H1 (cell line): ENCODE results near the gene ANAPC16. TPM values are rescaled to one million over a fixed set of nuclear protein-coding genes. Genes with fewer than 3 reads are reported as not detected.
A peak's percentile ranks its signal among the peaks of the same experiment; 100 is the strongest.

Experiments
- CTCF ChIA-PET: fragments of 300-600 bp; sonication (Branson Sonifier 250); formaldehyde crosslinking; loops from one replicate; lab custom pipeline; 2021; ENCODE audit not compliant: partially characterized antibody; lab: Charles Lee
- POLR2A ChIA-PET: fragments of 300-600 bp; sonication (Branson Sonifier 250); formaldehyde crosslinking; loops from one replicate; lab custom pipeline; 2021; ENCODE audit warnings: inconsistent platforms; ENCODE audit not compliant: partially characterized antibody; lab: Charles Lee
- DNase-seq, 2 experiments: peaks; one replicate each; pipeline versions ENCODE4 v3.0.0 to v3.0.0-alpha.2; 2010 to 2022; ENCODE audit warnings: low spot score in 2 of 2, low read depth in 1 of 2, mixed read lengths in 1 of 2
- FAIRE-seq: peaks from 2 replicates; lab custom pipeline; 2011; peaks lifted over from hg19 to GRCh38; lab: Jason Lieb, UNC
- H2AFZ ChIP-seq: 2 replicates; pipeline ENCODE4 v1.8.1; 2012; ENCODE audit warnings: low read length, inconsistent platforms
- H2AK5ac ChIP-seq: 2 replicates; pipeline ENCODE4 v1.6.1; 2013; ENCODE audit warnings: low read depth, low read length
- H2BK120ac ChIP-seq: replicated peaks from 2 replicates; pipeline ENCODE3; 2013; ENCODE audit warnings: low read depth, low read length, inconsistent platforms
- H2BK12ac ChIP-seq: 2 replicates; pipeline ENCODE4 v1.6.1; 2013; ENCODE audit warnings: low read depth, low read length
- H2BK15ac ChIP-seq: 2 replicates; pipeline ENCODE4 v1.6.1; 2013; ENCODE audit warnings: low read length
- H2BK20ac ChIP-seq: 2 replicates; pipeline ENCODE4 v1.6.1; 2013; ENCODE audit warnings: low read length
- H2BK5ac ChIP-seq: 2 replicates; pipeline ENCODE4 v1.6.1; 2013; ENCODE audit warnings: low read depth, low read length
- H3K14ac ChIP-seq: 2 replicates; pipeline ENCODE4 v1.6.1; 2013; ENCODE audit warnings: inconsistent platforms; ENCODE audit not compliant: insufficient read length
- H3K18ac ChIP-seq: 2 replicates; pipeline ENCODE4 v1.6.1; 2013; ENCODE audit warnings: low read length; ENCODE audit errors: extremely low read depth
- H3K23ac ChIP-seq: 2 replicates; pipeline ENCODE4 v1.6.1; 2013; ENCODE audit warnings: inconsistent platforms; ENCODE audit not compliant: insufficient read length
- H3K23me2 ChIP-seq: 2 replicates; pipeline ENCODE4 v1.6.1; 2013; ENCODE audit warnings: low read depth, low read length
- H3K27ac ChIP-seq: 2 replicates; pipeline ENCODE4 v1.6.1; 2011; ENCODE audit warnings: low read depth, low read length, inconsistent platforms
- H3K27me3 ChIP-seq, 4 experiments: replicated peaks in 1 of 4; 1 replicate in 1 of 4; 2 replicates in 3 of 4; pipeline versions ENCODE4 v1.6.1 to v1.8.1; 2011 to 2013; ENCODE audit warnings: low read length in 3 of 4, mild to moderate bottlenecking in 3 of 4, inconsistent platforms in 2 of 4, mixed read lengths in 2 of 4, moderate library complexity in 1 of 4; ENCODE audit not compliant: control insufficient read depth in 3 of 4, insufficient read depth in 3 of 4; ENCODE audit errors: extremely low read depth in 1 of 4
- H3K36me3 ChIP-seq, 4 experiments: 2 replicates each; pipeline versions ENCODE4 v1.6.1 to v1.8.1; 2011 to 2013; ENCODE audit warnings: mild to moderate bottlenecking in 4 of 4, low read length in 3 of 4, moderate library complexity in 2 of 4, control low read depth in 1 of 4, inconsistent platforms in 1 of 4; ENCODE audit not compliant: insufficient read depth in 4 of 4, control insufficient read depth in 2 of 4
- H3K4ac ChIP-seq: replicated peaks from 2 replicates; pipeline ENCODE3; 2013; ENCODE audit warnings: low read length, low read depth, mixed read lengths, inconsistent platforms; ENCODE audit not compliant: insufficient read length
- H3K4me1 ChIP-seq, 4 experiments: replicated peaks in 1 of 4; 1 replicate in 1 of 4; 2 replicates in 3 of 4; pipeline versions ENCODE4 v1.6.1 to v1.8.1; 2011 to 2013; ENCODE audit warnings: low read length in 3 of 4, inconsistent platforms in 2 of 4, mixed read lengths in 1 of 4; ENCODE audit not compliant: insufficient read depth in 4 of 4, control insufficient read depth in 3 of 4
- H3K4me2 ChIP-seq, 2 experiments: 2 replicates each; pipeline versions ENCODE4 v1.6.1 to v1.8.1; 2011 to 2013; ENCODE audit warnings: low read depth in 2 of 2, low read length in 2 of 2, control low read depth in 1 of 2, inconsistent platforms in 1 of 2, mild to moderate bottlenecking in 1 of 2; ENCODE audit not compliant: insufficient read depth in 1 of 2
- H3K4me3 ChIP-seq, 4 experiments: fragments of 200-600, 300-600 bp in 1 of 4; sonication (generic), shearing (Covaris generic), sonication (Bioruptor Twin) in 1 of 4; 2 replicates each; pipeline versions ENCODE4 v1.5.1 to v1.8.1; 2011 to 2016; ENCODE audit warnings: low read length in 4 of 4, low read depth in 3 of 4, control low read depth in 2 of 4, inconsistent platforms in 2 of 4, mild to moderate bottlenecking in 2 of 4, mixed read lengths in 1 of 4, moderate library complexity in 1 of 4; ENCODE audit not compliant: insufficient read depth in 2 of 4; ENCODE audit errors: extremely low read depth in 1 of 4
- H3K56ac ChIP-seq: replicated peaks from 2 replicates; pipeline ENCODE3; 2013; ENCODE audit warnings: low read depth, mild to moderate bottlenecking, mixed read lengths, low read length, inconsistent platforms; ENCODE audit not compliant: insufficient read length
- H3K79me1 ChIP-seq: 2 replicates; pipeline ENCODE4 v1.6.1; 2013; ENCODE audit warnings: low read depth, low read length, control low read depth
- H3K79me2 ChIP-seq, 2 experiments: 2 replicates each; pipeline versions ENCODE4 v1.6.1 to v1.8.1; 2012 to 2013; ENCODE audit warnings: low read length in 2 of 2, mild to moderate bottlenecking in 2 of 2, inconsistent platforms in 1 of 2; ENCODE audit not compliant: insufficient read depth in 2 of 2, control insufficient read depth in 1 of 2
- H3K9ac ChIP-seq, 4 experiments: replicated peaks in 1 of 4; 1 replicate in 1 of 4; 2 replicates in 3 of 4; pipeline versions ENCODE4 v1.6.1 to v1.8.1; 2011 to 2013; ENCODE audit warnings: low read depth in 3 of 4, low read length in 3 of 4, control low read depth in 2 of 4, mild to moderate bottlenecking in 2 of 4, moderate library complexity in 2 of 4, inconsistent platforms in 1 of 4; ENCODE audit errors: extremely low read depth in 1 of 4
- H3K9me3 ChIP-seq, 2 experiments: 2 replicates each; pipeline versions ENCODE4 v1.6.1 to v1.8.1; 2012 to 2013; ENCODE audit warnings: mild to moderate bottlenecking in 2 of 2, moderate library complexity in 2 of 2, control low read depth in 1 of 2, inconsistent platforms in 1 of 2, low read depth in 1 of 2, low read length in 1 of 2, mixed read lengths in 1 of 2; ENCODE audit not compliant: insufficient read depth in 2 of 2
- H4K20me1 ChIP-seq, 2 experiments: replicated peaks in 1 of 2; 2 replicates each; pipeline versions ENCODE3 to v1.8.1; 2011 to 2013; ENCODE audit warnings: inconsistent platforms in 2 of 2, low read length in 2 of 2, mild to moderate bottlenecking in 1 of 2; ENCODE audit not compliant: insufficient read depth in 2 of 2, control insufficient read depth in 1 of 2
- H4K5ac ChIP-seq: 2 replicates; pipeline ENCODE4 v1.6.1; 2013; ENCODE audit warnings: low read length, low read depth, mixed read lengths, inconsistent platforms; ENCODE audit not compliant: insufficient read length
- H4K8ac ChIP-seq: 2 replicates; pipeline ENCODE4 v1.8.0; 2013; ENCODE audit warnings: mild to moderate bottlenecking, moderate library complexity, low read length, inconsistent platforms; ENCODE audit not compliant: insufficient read depth; ENCODE audit errors: extremely low read depth
- H4K91ac ChIP-seq: replicated peaks from 2 replicates; pipeline ENCODE3; 2013; ENCODE audit warnings: low read length, mixed read lengths, inconsistent platforms; ENCODE audit not compliant: insufficient read length
- KDM4A ChIP-seq: IDR thresholded peaks from one replicate; pipeline ENCODE4 v1.7.1; 2012; ENCODE audit warnings: low read depth, mild to moderate bottlenecking, moderate library complexity, low read length, inconsistent platforms; ENCODE audit not compliant: severe bottlenecking
- POLR2A ChIP-seq, 2 experiments: IDR thresholded peaks; 1 replicate in 1 of 2; 2 replicates in 1 of 2; pipeline ENCODE4 v1.6.1; 2011; ENCODE audit warnings: low read depth in 2 of 2, low read length in 2 of 2, mild to moderate bottlenecking in 2 of 2; ENCODE audit errors: control extremely low read depth in 1 of 2
- POLR2AphosphoS5 ChIP-seq: IDR thresholded peaks from 2 replicates; pipeline ENCODE4 v1.6.1; 2011; ENCODE audit warnings: low read depth, low read length
- TAF7 ChIP-seq: optimal IDR thresholded peaks from 2 replicates; pipeline ENCODE3; 2011; ENCODE audit warnings: low read depth, mild to moderate bottlenecking, inconsistent platforms, low read length, moderate library complexity, borderline replicate concordance
- WGBS, 2 experiments: shearing (Covaris generic) in 1 of 2; methylation state at CpG; one replicate each; pipeline versions ENCODE4 v1.1.6 to v1.1.7; 2013 to 2015; ENCODE audit warnings: low lambda C conversion rate in 2 of 2, mixed read lengths in 2 of 2, inconsistent platforms in 1 of 2, low coverage in 1 of 2, missing lambda C conversion rate in 1 of 2; ENCODE audit not compliant: insufficient replicate concordance in 2 of 2, insufficient coverage in 1 of 2, insufficient read length in 1 of 2; ENCODE audit errors: extremely low coverage in 1 of 2, missing lambda C conversion rate in 1 of 2; 5-methylcytosine and 5-hydroxymethylcytosine counted together
- polyA plus RNA-seq, 7 experiments: library from polyadenylated mRNA; depleted of rRNA in 3 of 7; stranded (reverse) in 5 of 7; unstranded in 2 of 7; fragments of >200 nt in 5 of 7; fragments of 200-250 nt in 2 of 7; gene quantifications; 1 replicate in 5 of 7; 2 replicates in 1 of 7; 4 replicates in 1 of 7; pipeline versions ENCODE4 v1.2.1 to v1.2.3, GENCODE V29; 2011 to 2013; ENCODE audit warnings: missing spikeins in 2 of 7, mixed read lengths in 2 of 7
- total RNA-seq: library from RNA; stranded (reverse); fragmentation: NEBNext Ultra II Directional; extraction: Animal tissue kit (Norgen Biotek cat#: 25700); gene quantifications from 2 replicates; pipeline ENCODE4 v1.2.1, GENCODE V29; 2021

ANAPC16 gene
- total and polyA plus RNA-seq, 2 of the 8 experiments (the other 6 are each of a cell fraction or from before 2014, with no cell fraction given), result 53.1 to 57.4 TPM

GRCh38 chr10:72276421-72277339 is 60.9 kb downstream of the ANAPC16 start:
- Histone ChIP-seq H4K20me1 (peaks cover 15 to 23% of the 10 kb centered on the region in 2 experiments), H2AFZ (no peak overlapping the region), H3K23me2 (peaks cover 20% of the 10 kb centered on the region), H4K8ac (no peak overlapping the region), H3K36me3 (peaks cover 3 to 20% (median 10%) of the 10 kb centered on the region in 4 experiments; a peak in 7 of 8 replicates), H3K27me3 (no peaks in the 10 kb centered on the region), H3K9ac (no peak overlapping the region), H4K91ac (no peak overlapping the region), H3K4ac (no peak overlapping the region), H2BK5ac (no peak overlapping the region; the same call in 1 of the 2 replicates), H2BK20ac (no peak overlapping the region), H3K56ac (no peak overlapping the region), H3K14ac (no peak overlapping the region), H3K9me3 (no peaks in the 10 kb centered on the region), H2BK120ac (no peak overlapping the region), H3K4me3 (peak overlapping the region in 1 of 4 experiments; percentile 93; a peak in 3 of 8 replicates), H3K18ac (no peak overlapping the region; the same call in 1 of the 2 replicates), H4K5ac (no peak overlapping the region), H3K4me2 (peak overlapping the region in 1 of 2 experiments; percentile 96; a peak in 2 of 4 replicates), H3K4me1 (peaks cover 0 to 19% (median 12%) of the 10 kb centered on the region in 4 experiments; a peak in 6 of 7 replicates), H3K79me2 (peaks cover 0 to 19% of the 10 kb centered on the region in 2 experiments; a peak in 3 of 4 replicates), H3K79me1 (no peaks in the 10 kb centered on the region), H2BK15ac (no peak overlapping the region), H2AK5ac (no peak overlapping the region), H2BK12ac (no peak overlapping the region), H3K23ac (no peak overlapping the region), H3K27ac (no peak overlapping the region)
- WGBS, 2 experiments, result 64% methylated on average over 6 of the region's 6 CpGs; no CpG with 5 or more reads in 1 of the 2 experiments
- ChIA-PET POLR2A (interaction anchor here (0.8 to 16.4 kb wide), 16 partner anchors 11 to 150 kb away, joined by 3 to 895 read pairs (median 11); partner anchors contain the start of genes ANAPC16 and ASCC1), CTCF (interaction anchor here (0.8 to 5.0 kb wide), 16 partner anchors 9 to 200 kb away, joined by 3 to 91 read pairs (median 16); no protein-coding TSS in a partner anchor)
- no peak for DNase-seq
- TF ChIP-seq KDM4A, result no peak
- TF ChIP-seq POLR2A (IDR thresholded peaks at IDR 0.05; ENCODE audit: control extremely low read depth in 1 of 2, low read depth in 2 of 2, low read length in 2 of 2), result peak in 1 of 2 experiments; percentile 80; a peak in 1 of 3 replicates
- peak; percentile 77 for TF ChIP-seq POLR2AphosphoS5
- peak; percentile 28 for TF ChIP-seq TAF7
- FAIRE-seq, result no peak
